AG09319 (cell line): ENCODE results near the gene ANKRD23.
"Not testable (repeated sequence)": the region's sequence is repeated elsewhere in the genome, so short reads cannot be mapped to it uniquely, and the experiment has no call there.

Experiments used
- DNase-seq: peaks from one replicate; pipeline ENCODE4 v3.0.0-alpha.2; 2010; ENCODE audit warnings: low read depth; ENCODE audit errors: extremely low read depth
- CTCF ChIP-seq: IDR thresholded peaks from 2 replicates; pipeline ENCODE4 v1.5.1; 2011; ENCODE audit warnings: low read depth, mild to moderate bottlenecking, inconsistent platforms, low read length, moderate library complexity

ANKRD23 gene

DNA sequence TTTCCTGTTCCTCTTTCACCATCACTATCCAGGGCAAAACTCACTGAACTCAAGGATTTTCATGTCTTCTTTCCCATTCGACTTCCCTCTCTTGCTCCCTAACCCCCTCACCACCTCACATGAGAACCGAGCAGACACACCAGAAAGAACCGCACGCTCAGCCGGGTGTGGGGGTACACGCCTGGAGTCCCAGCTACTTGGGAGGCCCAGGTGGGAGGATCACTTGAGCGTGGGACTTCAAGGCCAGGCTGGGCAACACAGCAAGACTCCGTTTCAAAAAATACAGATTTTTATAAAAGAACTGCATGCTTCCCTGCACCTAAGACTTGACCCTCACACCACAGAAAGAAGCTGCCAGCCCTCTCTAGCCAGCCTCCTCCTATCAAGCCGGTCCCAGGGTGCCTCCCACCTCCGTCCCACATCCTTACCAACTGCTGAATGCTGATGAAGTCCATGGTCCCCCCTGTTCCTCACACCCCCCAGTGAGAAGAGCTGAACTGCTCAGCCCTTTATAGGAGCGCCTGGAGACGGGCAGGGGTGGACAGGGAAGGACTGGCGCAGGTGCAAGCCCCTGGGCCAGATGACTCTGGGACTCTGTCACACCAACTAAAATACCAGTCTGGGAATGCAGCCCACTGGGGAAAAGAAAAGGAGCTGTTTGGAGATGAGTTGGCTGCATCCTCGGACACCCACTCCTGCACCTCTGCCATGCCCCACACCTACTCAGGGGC lies at the start of gene ANKRD23:
Gene ANKRD23, minus strand, starts transcription at position 484 of the 731 bp plus-strand sequence. Its CDS starts 29 bp downstream, at position 455.
- no peak for DNase-seq
- no peak for TF ChIP-seq CTCF

DNA sequence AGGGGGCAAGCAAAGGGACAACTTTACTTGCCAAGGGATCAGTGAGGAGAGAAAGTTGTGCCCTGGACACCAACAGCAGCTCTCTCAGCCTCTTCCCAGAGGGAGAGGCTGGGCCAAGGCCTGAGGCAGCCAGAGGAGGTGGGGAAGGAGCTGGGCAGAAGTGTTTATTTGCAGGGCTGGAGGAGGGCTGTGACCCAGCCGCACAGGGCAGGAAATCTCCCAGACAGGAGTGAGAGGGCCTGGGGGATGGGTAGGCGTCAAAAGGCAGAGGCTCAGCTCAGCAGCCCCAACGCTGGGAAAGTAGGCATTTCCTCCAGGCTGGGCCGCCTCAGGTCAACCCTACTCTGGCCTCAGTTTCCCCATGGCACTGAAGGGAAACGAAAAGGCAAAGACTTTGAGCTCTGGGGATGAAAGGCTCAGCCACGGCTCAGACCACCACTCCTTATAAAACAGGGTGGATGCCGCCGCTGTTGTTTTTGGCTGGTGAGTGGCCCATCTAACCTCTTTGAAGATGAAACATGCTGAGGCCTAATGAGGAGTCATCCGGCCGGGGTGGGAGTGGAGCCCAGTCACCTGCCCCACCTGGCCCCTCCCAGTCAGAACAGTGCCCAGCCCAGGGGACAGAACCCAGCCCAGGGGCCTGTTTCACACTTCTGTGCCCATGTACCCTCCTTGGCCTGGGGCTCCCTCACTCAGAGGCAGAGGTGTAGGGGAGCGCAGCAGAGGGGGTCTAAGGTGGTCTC lies 47.9 kb upstream of the ANKRD23 start:
- no peak for TF ChIP-seq CTCF
- DNase-seq: no peak

GRCh38 chr2:96890726-96891385 lies 47.0 kb upstream of the ANKRD23 start:
- DNase-seq: no peak
- no peak for TF ChIP-seq CTCF

- no peak for TF ChIP-seq CTCF
- DNase-seq: no peak
Measured at GRCh38 chr2:96890252-96890651, 46.4 kb upstream of the ANKRD23 start.

DNA sequence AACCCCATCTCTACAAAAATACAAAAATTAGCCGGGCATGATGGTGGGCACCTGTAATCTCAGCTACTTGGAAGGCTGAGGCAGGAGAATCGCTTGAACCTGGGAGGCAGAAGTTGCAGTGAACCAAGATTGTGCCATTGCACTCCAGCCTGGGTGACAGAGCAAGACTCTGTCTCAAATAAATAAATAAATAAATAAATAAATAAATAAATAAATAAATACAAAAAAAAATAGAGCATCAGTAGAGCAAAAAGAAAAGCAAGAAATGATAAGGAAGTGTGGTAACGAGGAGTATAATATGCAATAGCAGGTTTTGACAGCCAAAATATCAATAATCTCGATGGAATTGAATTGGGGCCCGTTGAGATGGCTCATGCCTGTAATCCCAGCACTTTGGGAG lies 45.7 kb upstream of the ANKRD23 start:
- DNase-seq: not testable (repeated sequence)

DNA sequence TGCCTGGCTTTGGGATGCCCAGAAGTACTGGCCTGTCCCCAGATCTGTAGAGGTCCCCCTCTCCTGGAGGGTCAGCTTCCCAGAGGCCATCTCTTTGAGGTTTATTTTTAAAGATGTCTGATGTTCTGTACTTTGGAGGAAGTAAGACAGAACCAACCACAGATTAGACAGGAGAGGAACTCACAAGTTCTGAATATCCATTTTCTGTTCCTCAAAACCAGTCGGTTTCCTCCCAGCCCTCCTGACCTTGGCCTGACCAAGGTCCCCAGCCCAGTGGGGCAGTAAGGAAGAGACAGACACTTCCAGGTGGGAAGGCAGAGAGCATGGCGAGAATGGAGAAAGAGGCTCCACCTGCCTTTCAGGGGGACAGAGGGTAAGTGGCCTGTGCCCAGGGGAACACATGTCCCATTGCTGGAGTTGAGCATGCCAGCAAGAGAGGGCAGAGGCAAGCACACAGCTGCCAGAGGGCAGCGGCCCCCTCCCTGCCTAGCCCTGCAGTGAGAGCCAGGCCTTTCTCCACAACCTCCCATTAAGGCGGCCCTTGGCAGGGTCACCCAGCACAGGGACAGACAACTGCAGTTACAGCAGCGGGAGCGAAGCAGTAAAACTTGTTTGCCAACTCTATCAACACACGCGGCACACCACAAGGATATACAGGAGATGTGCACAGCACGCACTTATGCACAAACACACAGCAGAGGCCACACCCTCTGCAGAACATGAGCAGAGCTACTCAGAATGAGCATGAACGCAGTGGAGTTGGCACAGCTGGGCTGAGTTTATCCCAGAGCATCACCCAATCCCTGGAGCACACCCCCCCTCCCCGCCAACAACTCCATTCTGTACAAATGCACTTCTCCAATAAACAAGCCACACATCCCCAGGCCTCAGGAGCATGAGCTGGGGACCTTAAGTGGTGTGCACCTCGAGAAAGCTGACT lies 44.5 kb upstream of the ANKRD23 start:
- no peak for TF ChIP-seq CTCF
- DNase-seq: no peak

- DNase-seq: no peak
Measured at GRCh38 chr2:96887493-96888012, 43.7 kb upstream of the ANKRD23 start.

More at GRCh38 chr2:96887493-96888012, 43.7 kb upstream of the ANKRD23 start:
- no peak for TF ChIP-seq CTCF
